HG03045 (cell line): ENCODE results near the gene CLIC5.
"Not testable (repeated sequence)": the region's sequence is repeated elsewhere in the genome, so short reads cannot be mapped to it uniquely, and the experiment has no call there.

Experiments used
- ATAC-seq: cut with Tn5 transposase; IDR thresholded peaks from one replicate; pipeline ENCODE4 v1.9.1; 2021; ENCODE audit warnings: mild to moderate bottlenecking, moderate library complexity; ENCODE audit not compliant: unreplicated experiment

Gene CLIC5

DNA sequence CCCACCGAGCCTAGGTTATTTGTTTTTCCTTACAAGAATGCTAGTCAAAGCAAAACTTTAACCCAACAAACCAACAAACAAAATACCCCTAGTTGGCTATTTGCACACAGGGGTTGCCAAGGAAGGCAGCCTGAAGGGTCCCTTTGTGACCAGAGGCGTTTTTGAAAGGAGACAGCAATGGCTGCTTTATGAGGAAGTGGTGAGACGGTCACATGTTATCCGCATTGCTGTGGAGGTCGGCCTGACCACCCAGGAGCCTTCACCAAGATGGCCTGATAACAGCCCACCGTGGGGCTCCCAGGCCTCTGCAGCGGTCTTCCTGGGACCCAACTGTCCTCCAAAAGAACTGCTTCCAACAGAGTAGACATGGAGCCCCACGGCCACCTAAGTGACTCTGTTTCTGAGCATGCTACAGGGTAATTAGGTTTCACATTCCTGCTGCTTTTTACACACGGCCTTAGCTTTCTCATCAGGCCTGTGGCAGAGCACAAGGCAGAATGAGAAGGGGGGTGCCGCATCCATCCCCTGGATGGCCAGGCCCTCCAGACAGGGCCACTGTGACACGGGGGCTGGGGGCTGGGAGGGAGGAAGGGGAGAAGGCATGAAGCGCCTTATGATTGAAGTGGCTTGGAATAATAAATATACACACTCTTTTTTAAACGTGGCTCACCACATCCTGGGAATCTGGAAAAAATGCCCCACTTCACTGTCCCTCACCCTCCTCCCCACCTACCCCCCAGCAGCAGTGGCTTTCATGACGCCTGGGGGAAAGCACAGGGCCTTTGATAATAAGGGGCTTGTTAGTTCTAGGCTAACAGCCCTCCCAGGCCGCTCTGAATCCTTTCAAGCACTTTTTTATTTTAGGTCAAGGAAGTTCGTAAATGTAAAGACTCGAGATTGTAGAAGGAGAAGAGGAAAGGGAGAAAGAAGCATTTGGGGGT is 86.0 kb downstream of the CLIC5 start:
- ATAC-seq, result no peak

DNA sequence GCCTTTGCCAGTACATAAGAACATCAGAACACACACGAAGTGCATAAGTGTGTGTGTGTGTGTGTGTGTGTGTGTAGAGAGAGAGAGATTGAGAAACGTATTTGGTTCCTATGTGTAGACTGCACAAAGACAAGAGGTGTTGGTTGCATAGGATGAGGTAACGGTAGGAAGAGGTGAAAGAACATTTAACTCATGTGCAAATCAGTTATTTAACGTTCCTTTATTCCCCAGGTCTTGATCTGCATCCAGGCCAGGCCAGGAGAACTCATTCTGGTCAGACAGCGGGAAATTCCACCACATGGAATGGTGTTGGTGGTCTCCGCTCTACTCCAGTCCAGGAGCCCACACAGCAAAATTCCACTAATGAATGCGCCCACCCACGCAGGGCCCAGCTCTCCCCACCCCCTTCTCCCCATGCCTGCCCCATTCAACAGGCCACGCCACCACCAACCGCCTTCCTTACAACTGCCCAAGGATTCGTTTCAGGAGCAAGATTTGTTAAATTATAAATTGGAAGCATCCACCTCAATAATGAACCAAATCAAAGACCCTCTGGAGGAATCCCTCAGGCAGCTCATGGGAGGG is 86.8 kb downstream of the CLIC5 start:
- ATAC-seq, result no peak

DNA sequence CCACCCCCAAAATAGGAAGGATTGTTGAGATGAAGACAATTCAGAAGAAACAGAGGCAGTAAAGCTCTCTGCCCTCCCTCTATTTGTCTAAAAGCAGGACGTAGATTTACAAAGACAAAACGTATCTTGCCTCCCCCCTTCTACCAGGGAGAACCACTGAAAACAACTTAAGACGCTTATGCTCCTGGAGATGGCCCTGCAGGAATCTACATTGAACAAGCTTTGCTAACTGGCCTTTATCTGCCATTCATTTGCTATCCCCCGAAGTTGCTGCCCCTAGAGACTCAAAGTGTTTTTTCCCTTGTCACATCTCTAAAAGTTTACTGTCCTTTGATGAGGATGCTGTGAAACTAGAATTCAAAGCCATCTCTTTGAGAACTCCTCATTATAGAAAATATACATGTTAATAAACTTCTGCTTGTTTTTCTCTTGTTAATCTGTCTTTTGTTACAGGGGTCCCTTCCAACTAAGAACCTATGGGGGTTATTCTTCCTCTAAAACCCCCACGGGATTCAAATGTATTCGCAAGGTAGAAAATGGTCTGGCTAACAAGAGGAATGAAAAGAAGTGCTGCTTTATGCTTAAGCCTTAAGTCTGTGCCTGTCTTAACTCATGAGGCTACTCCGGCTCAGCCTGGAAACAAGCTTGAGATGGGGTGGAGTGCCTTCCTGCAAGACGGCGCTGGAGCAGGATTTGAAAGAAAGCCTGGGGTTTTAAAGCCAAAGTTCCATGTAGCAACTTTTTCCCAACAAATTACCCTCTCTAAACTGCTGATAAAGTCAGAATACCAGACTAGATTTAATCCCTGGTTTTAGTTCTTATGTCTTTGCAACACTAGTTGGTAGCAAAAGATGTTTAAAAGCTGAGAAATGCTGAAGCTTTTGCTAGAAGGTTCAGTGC is 88.0 kb downstream of the CLIC5 start:
- no peak for ATAC-seq

DNA sequence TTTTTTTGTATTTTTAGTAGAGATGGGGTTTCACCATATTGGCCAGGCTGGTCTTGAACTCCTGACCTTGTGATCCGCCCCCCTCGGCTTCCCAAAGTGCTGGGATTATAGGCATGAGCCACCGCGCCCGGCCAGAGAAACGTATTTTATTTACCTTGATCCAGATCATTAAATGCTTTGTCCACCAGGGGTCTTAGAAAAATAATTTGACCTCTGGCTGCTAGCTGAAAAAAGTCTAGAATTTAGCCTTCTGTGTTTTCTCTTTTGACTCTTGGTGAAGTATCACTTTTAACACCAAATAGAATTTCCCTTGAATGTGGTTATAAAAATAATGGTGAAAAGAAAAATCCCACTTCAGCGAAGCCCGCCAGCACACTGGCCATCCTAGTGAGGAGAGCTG is 89.2 kb downstream of the CLIC5 start:
- ATAC-seq, result not testable (repeated sequence)

DNA sequence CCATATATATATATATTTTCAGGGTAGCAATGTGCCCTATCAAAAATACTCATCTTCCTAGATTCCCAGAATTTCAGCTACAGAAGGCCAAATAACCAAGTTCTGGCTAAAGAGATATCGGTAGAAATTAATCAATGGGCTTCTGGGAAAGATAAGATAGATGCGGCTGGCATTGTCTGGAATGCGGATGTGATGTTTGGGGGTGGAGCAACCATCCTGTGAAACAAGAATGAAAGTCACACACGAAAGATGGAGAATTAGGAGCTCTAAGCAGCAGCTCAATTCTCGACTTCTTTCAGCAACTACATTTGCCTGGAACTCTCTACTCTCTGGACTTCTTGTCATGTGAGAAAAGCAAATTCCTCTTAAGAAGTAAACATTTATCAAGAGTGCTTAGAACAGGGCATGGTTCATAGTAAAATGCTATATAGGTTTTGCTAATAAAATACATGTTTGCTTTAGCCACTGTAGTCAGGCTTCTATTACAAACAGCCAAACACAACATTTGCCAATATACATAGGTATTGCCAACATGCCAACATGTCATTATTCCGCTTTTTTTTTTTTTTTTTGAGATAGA is 90.8 kb downstream of the CLIC5 start:
- no peak for ATAC-seq

DNA sequence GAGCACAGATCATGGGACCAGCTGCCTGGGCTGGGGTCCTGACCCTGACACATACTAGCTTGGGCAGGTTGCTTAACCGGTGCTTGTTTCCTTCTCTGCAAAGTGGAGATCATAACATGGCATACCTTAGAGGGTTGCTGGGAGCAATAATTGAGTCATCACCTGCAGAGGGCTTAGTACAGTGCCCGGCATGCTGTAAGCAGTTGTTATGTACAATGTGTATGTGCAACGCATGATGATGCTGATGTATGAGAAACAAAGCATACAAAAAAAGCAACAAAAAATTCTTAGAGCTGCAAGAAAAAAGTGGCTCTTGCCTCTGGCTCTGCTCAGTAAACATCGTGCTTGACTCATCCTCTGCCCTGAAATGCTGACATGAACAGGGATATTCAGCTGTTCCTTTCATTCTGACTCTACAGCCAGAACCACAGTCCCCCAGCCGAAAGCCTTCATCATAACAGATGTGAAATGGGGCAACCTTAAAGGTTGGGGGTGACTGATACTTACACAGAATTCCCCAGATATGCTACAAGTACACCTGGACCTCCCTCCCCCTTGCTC is 91.7 kb downstream of the CLIC5 start:
- ATAC-seq, result peak; percentile 74

DNA sequence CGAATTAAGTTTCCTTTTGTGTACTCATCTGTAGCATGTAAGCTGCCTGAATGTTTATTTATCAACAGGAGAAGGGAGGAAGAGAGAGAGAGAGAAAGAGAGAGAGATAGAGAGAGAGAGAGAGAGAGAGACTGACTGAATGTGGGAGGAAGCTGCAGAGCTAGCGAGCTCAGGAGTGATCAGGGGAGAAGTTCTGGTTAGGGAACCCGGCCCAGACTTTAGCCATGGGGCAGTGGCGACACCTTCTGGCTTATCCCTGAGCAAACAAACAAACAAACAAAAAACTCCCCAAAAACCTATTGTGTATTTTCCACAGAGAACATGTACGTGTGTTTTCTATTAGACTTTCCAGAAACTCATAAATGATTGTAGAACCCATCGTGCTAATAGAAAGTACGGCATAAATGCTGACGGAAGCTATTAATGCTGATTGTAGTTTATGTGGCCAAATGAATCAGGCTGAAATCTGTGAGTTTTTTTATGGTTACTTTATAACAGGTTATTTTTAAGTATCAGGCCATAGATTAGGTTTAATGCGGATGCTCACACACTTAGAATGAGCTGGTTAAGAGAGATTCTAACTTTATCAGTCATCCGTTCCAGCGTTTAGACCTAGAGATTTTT is 92.8 kb downstream of the CLIC5 start:
- ATAC-seq, result no peak

DNA sequence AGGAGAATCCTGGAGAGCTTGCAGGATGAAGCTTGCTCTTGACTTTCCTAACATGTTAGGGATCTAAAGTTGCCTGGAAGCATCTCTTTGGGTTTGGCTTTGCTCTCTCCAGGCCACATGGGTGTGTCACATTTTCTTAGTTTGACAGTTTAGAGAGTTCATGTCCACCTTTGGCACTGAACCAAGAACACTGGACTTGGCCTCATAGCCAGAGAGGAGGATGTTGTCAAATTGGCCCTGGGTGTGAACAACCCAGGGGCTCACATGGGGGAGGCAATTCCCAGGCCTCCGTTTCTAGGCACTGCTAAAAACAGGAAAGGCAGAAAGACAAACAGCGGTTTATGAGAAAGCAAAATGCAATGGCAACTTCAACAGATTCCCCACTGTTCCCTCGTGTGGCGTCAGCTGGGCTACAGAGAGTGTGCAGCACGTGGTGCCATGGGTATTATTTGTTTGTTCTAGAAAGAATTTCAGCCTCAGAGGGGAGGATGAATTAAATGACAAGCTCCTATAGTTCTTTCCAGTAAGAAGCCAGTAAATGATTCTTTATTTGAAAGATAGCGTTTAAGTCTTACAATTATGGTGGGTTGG is 93.9 kb downstream of the CLIC5 start:
- ATAC-seq, result no peak

DNA sequence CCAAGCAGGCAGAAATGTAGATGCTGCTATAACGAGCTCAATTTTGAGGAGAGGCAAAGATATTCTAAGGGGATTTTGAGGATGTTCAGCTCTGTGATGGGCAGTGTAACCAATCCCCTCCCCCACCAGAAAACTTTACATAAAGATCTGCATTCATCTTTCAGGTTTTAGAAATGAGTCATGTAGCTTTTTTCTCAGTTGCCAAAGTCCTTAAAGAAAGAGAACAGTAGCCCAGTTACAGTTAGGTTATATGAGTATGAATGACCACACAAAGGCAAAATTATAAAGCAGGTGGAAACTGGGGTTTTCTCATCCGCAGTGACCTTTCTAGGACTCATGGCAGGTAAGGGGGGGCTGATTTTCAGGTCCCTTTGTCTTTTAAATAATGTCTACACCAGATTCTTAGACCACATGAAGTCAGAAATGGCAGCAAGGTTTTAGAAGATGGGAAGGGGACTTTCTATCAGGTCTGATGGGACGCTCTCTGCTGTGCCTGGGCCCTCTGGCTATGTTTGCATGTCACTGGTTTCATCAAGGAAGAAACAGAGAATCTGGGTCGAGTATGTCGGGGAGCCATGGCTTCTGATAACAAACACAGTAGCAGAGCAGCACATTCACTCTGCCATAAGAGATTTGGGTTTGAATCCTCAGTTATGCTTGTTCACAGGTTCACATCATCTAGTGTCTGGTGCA is 94.7 kb downstream of the CLIC5 start:
- peak; percentile 44 for ATAC-seq

DNA sequence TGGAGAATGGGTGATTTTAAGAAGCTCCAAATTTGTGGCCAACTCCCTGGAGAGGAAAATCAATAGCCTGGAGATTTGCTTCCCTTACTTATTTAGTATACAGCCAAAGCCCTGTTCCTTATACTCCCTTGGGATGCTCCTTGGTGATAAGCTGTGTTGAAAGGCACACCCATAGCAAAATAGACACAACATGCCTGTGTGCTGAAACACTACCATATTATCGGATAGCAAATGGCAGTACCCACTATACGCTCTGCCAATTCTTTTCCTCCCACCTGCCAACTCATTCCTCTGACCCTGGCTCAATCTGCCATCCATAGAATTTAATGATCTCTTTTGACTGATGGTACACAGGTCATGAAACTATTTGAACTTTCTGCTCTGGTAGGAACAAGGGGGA is 98.2 kb downstream of the CLIC5 start:
- no peak for ATAC-seq

DNA sequence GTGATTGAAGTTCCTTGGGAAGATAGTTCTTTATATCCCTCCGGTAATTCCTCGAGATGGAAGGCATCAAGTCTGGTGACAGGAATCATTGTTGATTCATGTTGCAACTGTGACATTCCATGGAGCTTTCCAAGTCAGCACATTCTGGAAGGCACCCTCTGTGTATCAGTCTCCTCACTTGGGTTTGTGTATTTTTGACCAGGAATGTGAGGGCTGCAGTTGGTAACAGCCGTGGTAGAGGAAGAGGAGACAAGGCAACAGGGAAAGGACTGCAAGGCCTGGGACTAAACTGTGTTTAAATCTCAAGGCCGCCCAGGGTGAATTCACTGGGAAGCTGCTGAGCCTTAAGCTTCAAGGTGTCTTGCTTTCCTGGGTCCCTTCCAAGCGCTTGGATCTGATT is 99.0 kb downstream of the CLIC5 start:
- ATAC-seq, result no peak

DNA sequence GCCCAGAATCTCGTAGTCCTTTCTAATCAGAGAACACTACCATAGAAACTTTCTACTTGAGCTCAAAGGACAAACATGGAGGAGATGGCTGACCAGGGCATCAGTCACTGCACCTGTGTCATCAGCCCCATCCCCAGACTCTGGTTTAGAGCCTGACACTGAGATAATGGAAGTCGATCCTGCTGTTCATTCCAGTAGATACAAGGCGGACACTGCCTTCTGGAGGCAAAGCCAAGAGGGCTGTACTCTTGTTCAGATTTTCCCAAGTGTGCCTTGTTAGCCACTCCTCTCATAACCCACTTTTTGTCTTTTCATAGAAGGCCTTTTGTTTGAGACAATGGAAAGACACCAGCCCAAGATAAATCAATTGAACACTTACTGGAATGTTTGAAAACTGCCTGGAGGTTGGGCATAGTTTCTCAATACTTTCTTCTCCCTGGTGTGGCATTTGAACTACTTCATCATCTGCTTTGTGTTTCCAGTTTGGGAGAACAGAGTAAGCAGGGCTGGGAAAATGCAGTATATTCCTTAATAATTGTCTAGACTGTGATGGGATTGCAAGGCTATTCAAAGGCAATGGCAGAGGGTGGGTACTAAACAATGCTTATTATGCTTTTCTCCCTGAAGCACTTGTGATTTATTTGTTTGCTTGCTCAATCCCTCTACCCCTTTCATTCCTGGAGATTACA is 99.7 kb downstream of the CLIC5 start:
- ATAC-seq, result no peak

DNA sequence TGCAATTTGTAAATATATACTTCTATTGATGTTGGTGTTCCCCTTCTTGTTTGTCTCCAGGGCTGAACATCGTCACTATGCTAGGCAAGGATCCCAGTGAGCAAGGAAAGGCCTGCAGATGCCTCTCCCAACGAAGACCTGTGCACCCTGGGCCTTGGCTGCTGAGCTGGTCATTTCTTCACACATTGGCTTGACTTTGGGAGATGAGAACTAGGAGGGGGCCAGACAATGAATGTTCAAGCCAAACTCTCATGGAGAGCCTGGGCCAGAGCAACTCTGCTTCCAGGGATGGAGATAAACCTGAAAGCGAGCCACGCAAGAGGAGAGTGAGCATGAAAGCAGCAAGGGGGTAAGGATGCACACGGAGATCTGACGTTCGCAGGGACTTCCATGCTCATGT is 104.0 kb downstream of the CLIC5 start:
- no peak for ATAC-seq

DNA sequence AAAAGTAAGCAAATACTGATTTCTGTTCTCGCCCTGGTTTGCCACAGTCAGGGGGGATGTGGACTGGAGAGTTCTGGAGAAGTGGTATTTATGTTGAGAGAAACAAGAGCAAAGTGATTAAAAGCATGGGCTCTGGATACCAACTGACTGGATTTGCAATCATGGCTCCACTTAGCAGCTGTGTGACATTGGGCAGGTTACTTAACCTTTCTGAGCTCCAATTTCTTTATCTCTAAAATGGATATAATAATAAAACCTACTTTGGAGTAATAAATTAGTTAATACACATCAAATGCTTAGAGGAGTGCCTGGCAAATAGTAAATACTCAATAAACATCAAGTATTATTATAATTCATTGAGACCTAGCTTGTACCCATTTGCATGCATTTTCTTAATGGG is 111.7 kb downstream of the CLIC5 start:
- no peak for ATAC-seq

DNA sequence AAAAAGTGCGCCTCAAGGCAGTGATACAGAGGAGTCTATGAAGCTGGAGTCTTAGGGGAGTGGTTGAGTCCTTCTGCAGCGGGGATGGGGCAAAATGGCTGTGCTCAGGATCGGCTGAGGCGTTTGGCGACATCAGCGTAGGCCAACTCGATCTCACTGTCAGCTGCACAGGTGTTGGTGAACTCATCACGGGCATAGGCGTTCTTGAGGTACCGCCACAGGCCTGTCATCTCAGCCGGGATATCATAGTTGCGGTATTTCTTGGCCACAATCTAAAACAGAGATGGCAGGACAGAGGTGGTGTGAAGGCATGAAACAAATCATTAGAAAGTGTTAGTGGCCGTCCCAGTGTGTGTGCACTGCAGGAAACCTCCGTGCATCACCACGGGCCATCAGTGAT is 112.7 kb downstream of the CLIC5 start:
- no peak for ATAC-seq

DNA sequence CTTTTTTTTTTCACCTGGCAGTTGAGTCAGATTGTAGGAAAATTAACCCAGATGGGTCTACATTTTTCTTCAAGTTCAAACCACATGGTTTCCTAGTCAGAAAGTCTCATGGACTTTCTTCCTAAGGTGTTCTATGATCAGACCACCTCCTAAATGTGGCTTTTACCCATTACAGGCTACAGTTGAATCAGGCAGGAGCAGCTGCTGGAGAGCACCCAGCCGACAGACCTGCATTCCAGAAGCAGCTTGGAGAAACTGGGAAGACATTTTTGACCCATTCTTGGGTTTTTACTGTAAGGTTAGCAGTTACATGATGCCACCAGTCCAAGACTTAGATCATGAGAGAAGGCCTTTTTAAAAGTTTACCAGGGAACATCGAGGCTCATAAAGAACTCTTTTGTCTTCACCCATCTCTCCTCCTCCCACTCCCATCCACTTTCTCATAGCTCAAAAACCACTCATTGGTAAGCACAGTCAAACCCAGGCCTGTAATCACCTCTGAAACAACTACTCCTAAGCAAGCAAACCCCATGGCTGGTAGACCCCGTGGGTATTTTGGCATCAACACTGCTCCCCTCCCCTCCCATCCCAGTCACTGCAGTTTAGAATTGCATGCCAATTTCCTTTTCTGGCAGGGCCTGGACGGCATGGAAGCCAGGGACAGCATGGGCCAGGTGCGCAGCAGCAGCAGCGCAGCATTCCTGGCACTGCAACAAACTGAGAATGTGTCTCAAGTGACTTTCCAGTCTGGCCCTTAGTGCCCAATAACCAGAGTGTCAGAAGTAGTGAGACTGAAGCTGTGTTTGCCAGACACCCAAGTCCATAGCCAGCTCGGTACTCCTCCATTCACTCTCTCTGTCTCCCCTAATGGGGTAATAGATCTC is 113.7 kb downstream of the CLIC5 start:
- ATAC-seq, result no peak

DNA sequence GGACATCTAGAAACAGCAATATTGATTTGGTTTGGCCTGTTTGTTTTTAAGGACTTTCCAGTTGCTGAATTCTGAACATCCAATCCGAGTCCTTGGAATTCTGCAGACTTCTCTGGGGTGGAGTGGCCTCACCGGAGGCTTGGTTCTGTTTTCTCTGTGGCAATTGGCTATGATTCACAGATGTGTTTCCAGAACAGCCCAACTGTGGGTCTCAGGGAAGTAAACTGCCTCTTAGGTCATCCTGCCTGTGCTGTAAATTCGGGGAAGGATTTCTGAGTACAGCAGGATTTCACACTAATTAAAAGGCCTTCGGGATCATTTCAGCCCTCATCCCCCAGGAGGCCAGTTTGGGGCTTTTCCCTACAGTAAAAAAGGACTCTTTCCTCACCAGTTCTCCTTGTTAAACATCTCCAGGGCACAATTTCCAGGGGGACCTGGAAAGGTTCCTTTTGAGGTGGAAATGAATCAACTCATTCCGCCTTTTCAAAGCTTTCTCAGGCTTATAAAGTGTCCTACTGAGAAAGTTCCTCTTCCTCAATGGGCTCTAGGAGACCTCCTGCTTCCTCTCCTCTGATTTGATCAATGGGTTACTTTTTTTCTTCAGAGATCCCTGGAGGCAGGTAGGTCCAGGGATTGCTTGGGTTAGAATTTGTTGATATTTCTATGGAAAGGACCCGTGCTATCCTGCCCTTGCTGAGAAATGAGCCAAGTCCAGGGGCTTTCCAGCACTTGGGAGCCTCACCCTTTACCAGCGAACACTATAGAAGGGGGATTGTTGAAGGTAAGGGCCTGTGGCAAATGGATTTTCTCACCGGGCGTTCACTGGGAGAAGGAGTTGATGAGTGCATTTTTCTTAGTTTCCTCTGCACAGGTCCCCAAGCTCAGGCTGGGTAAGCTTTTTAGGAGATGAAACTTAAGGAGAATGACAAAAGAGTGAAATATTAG is 114.6 kb downstream of the CLIC5 start:
- no peak for ATAC-seq
